GM06990 (cell line): Measurements from ENCODE around the gene CPSF3.
A peak's percentile ranks its signal among the peaks of the same experiment; 100 is the strongest.

ENCODE experiments used
- DNase-seq: peaks from one replicate; pipeline ENCODE4 v3.0.0-alpha.2; 2011; ENCODE audit not compliant: insufficient read length; ENCODE audit errors: extremely low read depth
- H3K27me3 ChIP-seq: replicated peaks from 2 replicates; pipeline ENCODE4 v1.6.0; 2011; ENCODE audit warnings: low read length; ENCODE audit not compliant: control insufficient read depth, insufficient read depth
- H3K36me3 ChIP-seq: 2 replicates; pipeline ENCODE4 v1.5.1; 2011; ENCODE audit warnings: low read length; ENCODE audit not compliant: control insufficient read depth, insufficient read depth
- H3K4me3 ChIP-seq: replicated peaks from 2 replicates; pipeline ENCODE4 v1.5.1; 2011; ENCODE audit warnings: low read depth, mild to moderate bottlenecking, control low read depth, low read length
- CTCF ChIP-seq: IDR thresholded peaks from 2 replicates; pipeline ENCODE4 v1.5.1; 2011; ENCODE audit warnings: low read length, control low read depth, mild to moderate bottlenecking, inconsistent platforms; ENCODE audit not compliant: insufficient read depth, poor library complexity, severe bottlenecking

CPSF3 gene

GRCh38 chr2:9424447-9425164 is 1.2 kb downstream of the CPSF3 start:
- Histone ChIP-seq H3K27me3 (no peaks in the 10 kb centered on the region), H3K36me3 (no peaks in the 10 kb centered on the region; the same call in 1 of the 2 replicates), H3K4me3 (peak overlapping the region; percentile 81)
- DNase-seq = no peak
- TF ChIP-seq CTCF = no peak

GRCh38 chr2:9428965-9429577 is 5.6 kb downstream of the CPSF3 start:
- H3K4me3 ChIP-seq = no peak overlapping the region
- no peak for TF ChIP-seq CTCF
- H3K27me3 ChIP-seq = no peaks in the 10 kb centered on the region
- DNase-seq = no peak
- peaks cover 3% of the 10 kb centered on the region for H3K36me3 ChIP-seq

- DNase-seq = no peak
- Histone ChIP-seq H3K4me3 (no peak overlapping the region), H3K27me3 (no peaks in the 10 kb centered on the region), H3K36me3 (peaks cover 3% of the 10 kb centered on the region)
- no peak for TF ChIP-seq CTCF
These were observed 7.2 kb downstream of the CPSF3 start for GRCh38 chr2:9430316-9431293.

- Histone ChIP-seq H3K27me3 (no peaks in the 10 kb centered on the region), H3K36me3 (peaks cover 5% of the 10 kb centered on the region), H3K4me3 (no peak overlapping the region)
- no peak for TF ChIP-seq CTCF
- no peak for DNase-seq
These were observed 11.0 kb downstream of the CPSF3 start for GRCh38 chr2:9434489-9434888.

GRCh38 chr2:9439536-9439935 is 16.1 kb downstream of the CPSF3 start:
- H3K36me3 ChIP-seq = peaks cover 17% of the 10 kb centered on the region
- no peaks in the 10 kb centered on the region for H3K27me3 ChIP-seq
- no peak overlapping the region for H3K4me3 ChIP-seq
- no peak for DNase-seq
- no peak for TF ChIP-seq CTCF
